HepG2 (cell line): ENCODE data around the gene SMYD5. TPM values are rescaled to one million over a fixed set of nuclear protein-coding genes. Genes with fewer than 3 reads are reported as not detected.

Experiments used
- GLI4 ChIP-seq: sonication (generic); formaldehyde crosslinking; IDR thresholded peaks from 2 replicates; pipeline ENCODE4 v1.5.1; 2020; ENCODE audit warnings: missing genetic modification reagents, mild to moderate bottlenecking, moderate library complexity, borderline replicate concordance
- HDAC1 ChIP-seq: sonication (generic); formaldehyde crosslinking; IDR thresholded peaks from 2 replicates; pipeline ENCODE4 v1.5.1; 2020; ENCODE audit warnings: mild to moderate bottlenecking, missing genetic modification reagents
- KAT8 ChIP-seq: IDR thresholded peaks from 2 replicates; pipeline ENCODE4 v1.6.1; 2016; ENCODE audit warnings: missing genetic modification reagents, missing compliant biosample characterization
- KLF16 ChIP-seq, 2 experiments: sonication (generic) in 1 of 2; formaldehyde crosslinking in 1 of 2; IDR thresholded peaks; 2 replicates each; pipeline versions ENCODE4 v1.6.1 to v1.8.0; 2016 to 2023; ENCODE audit warnings: missing genetic modification reagents in 2 of 2, missing compliant biosample characterization in 1 of 2
- NFIB ChIP-seq: sonication (generic); formaldehyde crosslinking; IDR thresholded peaks from 2 replicates; pipeline ENCODE4 v1.9.0; 2021; ENCODE audit warnings: missing genetic modification reagents, mild to moderate bottlenecking, borderline replicate concordance
- POLR2AphosphoS2 ChIP-seq: IDR thresholded peaks from 2 replicates; pipeline ENCODE4 v1.6.1; 2011; ENCODE audit warnings: low read depth, low read length, improper control_type of control experiment
- SMARCE1 ChIP-seq: fragments of 450-650 bp; IDR thresholded peaks from 2 replicates; pipeline ENCODE4 v1.6.1; 2017; ENCODE audit warnings: borderline replicate concordance
- XBP1 ChIP-seq: sonication (generic); formaldehyde crosslinking; IDR thresholded peaks from 2 replicates; pipeline ENCODE4 v1.5.0; 2020; ENCODE audit warnings: missing genetic modification reagents
- ZNF10 ChIP-seq: sonication (generic); formaldehyde crosslinking; IDR thresholded peaks from 2 replicates; pipeline ENCODE4 v1.4.0; 2020; ENCODE audit warnings: mild to moderate bottlenecking, low read depth, missing genetic modification reagents, borderline replicate concordance
- ZNF326 ChIP-seq: sonication (generic); formaldehyde crosslinking; IDR thresholded peaks from 2 replicates; pipeline ENCODE4 v1.4.0; 2020; ENCODE audit warnings: missing genetic modification reagents, borderline replicate concordance
- ZNF333 ChIP-seq: sonication (generic); formaldehyde crosslinking; IDR thresholded peaks from 2 replicates; pipeline ENCODE4 v1.4.0; 2020; ENCODE audit warnings: mild to moderate bottlenecking, missing genetic modification reagents, borderline replicate concordance
- ZNF460 ChIP-seq: sonication (generic); formaldehyde crosslinking; IDR thresholded peaks from 2 replicates; pipeline ENCODE4 v1.5.1; 2020; ENCODE audit warnings: missing genetic modification reagents, mild to moderate bottlenecking, borderline replicate concordance
- ZSCAN20 ChIP-seq: sonication (generic); formaldehyde crosslinking; IDR thresholded peaks from 2 replicates; pipeline ENCODE4 v1.4.0; 2020; ENCODE audit warnings: missing genetic modification reagents, mild to moderate bottlenecking, borderline replicate concordance
- polyA plus RNA-seq, 8 experiments: library from polyadenylated mRNA; depleted of rRNA in 3 of 8; stranded (reverse) in 7 of 8; unstranded in 1 of 8; fragments of >200 nt; fragmentation: Illumina TruSeq in 4 of 8; extraction: Trizol in 4 of 8; gene quantifications; 2 replicates each; pipeline versions ENCODE4 v1.2.1 to v1.2.3, GENCODE V29; 2011 to 2016; ENCODE audit warnings: low read depth in 4 of 8, missing spikeins in 1 of 8, mixed read lengths in 1 of 8; ENCODE audit not compliant: insufficient read depth in 1 of 8
- total RNA-seq, 5 experiments: library from RNA; depleted of rRNA; stranded (reverse); fragments of >200 nt; fragmentation: Illumina TruSeq; extraction: Trizol; gene quantifications; 2 replicates each; pipeline ENCODE4 v1.2.3, GENCODE V29; 2016; ENCODE audit warnings: low read depth in 1 of 5
- TF ChIP-seq, protein P1 (sequence below): sonication (generic); formaldehyde crosslinking; IDR thresholded peaks from 2 replicates; pipeline ENCODE4 v1.4.0; 2020; ENCODE audit warnings: missing genetic modification reagents
- TF ChIP-seq, protein P2 (sequence below), 2 experiments: fragments of 450-650 bp in 1 of 2; sonication (generic) in 1 of 2; formaldehyde crosslinking; IDR thresholded peaks; 2 replicates each; pipeline versions ENCODE4 v1.5.0 to v1.8.0; 2020 to 2022; ENCODE audit warnings: mild to moderate bottlenecking in 1 of 2, missing genetic modification reagents in 1 of 2
- TF ChIP-seq, protein P3 (sequence below): sonication (generic); formaldehyde crosslinking; IDR thresholded peaks from 2 replicates; pipeline ENCODE4 v1.4.0; 2020; ENCODE audit warnings: missing genetic modification reagents; ENCODE audit errors: not compliant biosample characterization

SMYD5 gene
- total and polyA plus RNA-seq, 2 of the 13 experiments (the other 11 are each of a cell fraction or from before 2014, with no cell fraction given): 55.8 to 70.4 TPM

DNA sequence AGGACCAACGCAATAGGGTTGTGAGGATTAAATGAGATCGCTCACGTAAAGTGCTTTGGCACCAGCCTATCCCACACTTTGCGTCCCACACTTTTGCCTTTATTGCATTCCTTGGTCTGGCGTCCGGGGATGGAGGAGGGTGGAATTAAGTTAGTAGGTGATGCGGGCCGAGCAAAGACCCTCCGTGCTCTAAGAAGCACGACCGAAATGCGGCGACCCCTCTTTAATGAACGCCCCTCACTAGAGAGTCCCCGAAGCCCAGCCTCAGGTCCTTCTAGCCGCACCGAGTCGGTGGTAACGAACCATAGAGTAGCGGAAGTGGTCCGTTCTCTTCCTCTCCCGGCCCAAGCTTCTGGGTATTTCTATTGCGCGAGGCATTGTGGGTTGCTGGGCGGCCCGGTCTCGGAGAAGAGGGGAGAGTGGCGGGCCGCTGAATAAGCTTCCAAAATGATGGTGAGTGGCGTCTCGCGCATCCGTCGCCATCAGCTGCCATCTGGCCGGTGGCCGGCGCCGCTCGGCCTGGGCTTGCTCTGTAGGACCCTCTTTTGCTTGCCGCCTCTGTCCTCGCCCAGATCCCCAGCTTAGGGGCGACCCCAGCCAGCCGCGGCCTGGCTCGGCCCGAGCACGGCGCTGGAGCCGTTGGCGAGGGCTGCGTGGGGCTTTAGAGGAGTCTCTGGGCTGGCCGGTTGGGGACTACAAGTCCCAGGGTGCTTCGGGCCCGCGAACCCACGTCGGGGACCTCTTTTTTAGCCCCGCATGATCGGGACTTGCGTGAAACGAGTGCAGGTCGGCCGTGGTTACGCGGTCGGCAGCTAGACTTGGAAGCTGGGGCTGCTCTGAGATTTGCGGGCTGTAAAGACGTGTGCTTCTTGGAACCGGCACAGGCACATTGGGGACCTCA lies 20.1 kb downstream of the SMYD5 start, which contains the start of gene CCT7 (continued):
- TF ChIP-seq ZNF460 (CRISPR knock-in tag): no peak; the same call in 1 of the 2 replicates
- TF ChIP-seq POLR2AphosphoS2: peak; percentile 84; the same call in 1 of the 2 replicates
- peak; percentile 83 for TF ChIP-seq HDAC1 (CRISPR knock-in tag)
- no peak for TF ChIP-seq ZNF326 (CRISPR knock-in tag)
- peak; percentile 75; the same call in 1 of the 2 replicates for TF ChIP-seq GLI4 (CRISPR knock-in tag)
- TF ChIP-seq KAT8 (CRISPR knock-in tag): peak; percentile 98
- TF ChIP-seq XBP1 (CRISPR knock-in tag): no peak
- TF ChIP-seq, protein P1, sequence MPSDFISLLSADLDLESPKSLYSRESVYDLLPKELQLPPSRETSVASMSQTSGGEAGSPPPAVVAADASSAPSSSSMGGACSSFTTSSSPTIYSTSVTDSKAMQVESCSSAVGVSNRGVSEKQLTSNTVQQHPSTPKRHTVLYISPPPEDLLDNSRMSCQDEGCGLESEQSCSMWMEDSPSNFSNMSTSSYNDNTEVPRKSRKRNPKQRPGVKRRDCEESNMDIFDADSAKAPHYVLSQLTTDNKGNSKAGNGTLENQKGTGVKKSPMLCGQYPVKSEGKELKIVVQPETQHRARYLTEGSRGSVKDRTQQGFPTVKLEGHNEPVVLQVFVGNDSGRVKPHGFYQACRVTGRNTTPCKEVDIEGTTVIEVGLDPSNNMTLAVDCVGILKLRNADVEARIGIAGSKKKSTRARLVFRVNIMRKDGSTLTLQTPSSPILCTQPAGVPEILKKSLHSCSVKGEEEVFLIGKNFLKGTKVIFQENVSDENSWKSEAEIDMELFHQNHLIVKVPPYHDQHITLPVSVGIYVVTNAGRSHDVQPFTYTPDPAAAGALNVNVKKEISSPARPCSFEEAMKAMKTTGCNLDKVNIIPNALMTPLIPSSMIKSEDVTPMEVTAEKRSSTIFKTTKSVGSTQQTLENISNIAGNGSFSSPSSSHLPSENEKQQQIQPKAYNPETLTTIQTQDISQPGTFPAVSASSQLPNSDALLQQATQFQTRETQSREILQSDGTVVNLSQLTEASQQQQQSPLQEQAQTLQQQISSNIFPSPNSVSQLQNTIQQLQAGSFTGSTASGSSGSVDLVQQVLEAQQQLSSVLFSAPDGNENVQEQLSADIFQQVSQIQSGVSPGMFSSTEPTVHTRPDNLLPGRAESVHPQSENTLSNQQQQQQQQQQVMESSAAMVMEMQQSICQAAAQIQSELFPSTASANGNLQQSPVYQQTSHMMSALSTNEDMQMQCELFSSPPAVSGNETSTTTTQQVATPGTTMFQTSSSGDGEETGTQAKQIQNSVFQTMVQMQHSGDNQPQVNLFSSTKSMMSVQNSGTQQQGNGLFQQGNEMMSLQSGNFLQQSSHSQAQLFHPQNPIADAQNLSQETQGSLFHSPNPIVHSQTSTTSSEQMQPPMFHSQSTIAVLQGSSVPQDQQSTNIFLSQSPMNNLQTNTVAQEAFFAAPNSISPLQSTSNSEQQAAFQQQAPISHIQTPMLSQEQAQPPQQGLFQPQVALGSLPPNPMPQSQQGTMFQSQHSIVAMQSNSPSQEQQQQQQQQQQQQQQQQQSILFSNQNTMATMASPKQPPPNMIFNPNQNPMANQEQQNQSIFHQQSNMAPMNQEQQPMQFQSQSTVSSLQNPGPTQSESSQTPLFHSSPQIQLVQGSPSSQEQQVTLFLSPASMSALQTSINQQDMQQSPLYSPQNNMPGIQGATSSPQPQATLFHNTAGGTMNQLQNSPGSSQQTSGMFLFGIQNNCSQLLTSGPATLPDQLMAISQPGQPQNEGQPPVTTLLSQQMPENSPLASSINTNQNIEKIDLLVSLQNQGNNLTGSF (CRISPR knock-in tag): peak; percentile 97
- no peak for TF ChIP-seq ZNF10 (CRISPR knock-in tag)
- TF ChIP-seq, protein P2, sequence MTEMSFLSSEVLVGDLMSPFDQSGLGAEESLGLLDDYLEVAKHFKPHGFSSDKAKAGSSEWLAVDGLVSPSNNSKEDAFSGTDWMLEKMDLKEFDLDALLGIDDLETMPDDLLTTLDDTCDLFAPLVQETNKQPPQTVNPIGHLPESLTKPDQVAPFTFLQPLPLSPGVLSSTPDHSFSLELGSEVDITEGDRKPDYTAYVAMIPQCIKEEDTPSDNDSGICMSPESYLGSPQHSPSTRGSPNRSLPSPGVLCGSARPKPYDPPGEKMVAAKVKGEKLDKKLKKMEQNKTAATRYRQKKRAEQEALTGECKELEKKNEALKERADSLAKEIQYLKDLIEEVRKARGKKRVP (CRISPR knock-in tag; IDR thresholded peaks at IDR 0.05): peak in 1 of 2 experiments; percentile 74; a peak in 1 of 4 replicates
- peak; percentile 92 for TF ChIP-seq ZNF333
- peak in 1 of 2 experiments; percentile 96; a peak in 3 of 4 replicates for TF ChIP-seq KLF16 (CRISPR knock-in tag; IDR thresholded peaks at IDR 0.05)
- TF ChIP-seq, protein P3, sequence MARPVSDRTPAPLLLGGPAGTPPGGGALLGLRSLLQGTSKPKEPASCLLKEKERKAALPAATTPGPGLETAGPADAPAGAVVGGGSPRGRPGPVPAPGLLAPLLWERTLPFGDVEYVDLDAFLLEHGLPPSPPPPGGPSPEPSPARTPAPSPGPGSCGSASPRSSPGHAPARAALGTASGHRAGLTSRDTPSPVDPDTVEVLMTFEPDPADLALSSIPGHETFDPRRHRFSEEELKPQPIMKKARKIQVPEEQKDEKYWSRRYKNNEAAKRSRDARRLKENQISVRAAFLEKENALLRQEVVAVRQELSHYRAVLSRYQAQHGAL (CRISPR knock-in tag): peak; percentile 94
- peak; percentile 81; the same call in 1 of the 2 replicates for TF ChIP-seq NFIB (CRISPR knock-in tag)
- no peak for TF ChIP-seq SMARCE1
- TF ChIP-seq ZSCAN20: 0 out of 2 replicates have a peak, but pooled peaks have one; percentile 90
